GM12872 (cell line): Measurements from ENCODE around the gene SPANXD.

ENCODE experiments used
- TF ChIP-seq, protein P1 (sequence below): IDR thresholded peaks from 3 replicates; pipeline ENCODE4 v1.5.1; 2011; ENCODE audit warnings: low read depth, mild to moderate bottlenecking, low read length, moderate library complexity; ENCODE audit not compliant: insufficient read depth

Gene SPANXD

DNA sequence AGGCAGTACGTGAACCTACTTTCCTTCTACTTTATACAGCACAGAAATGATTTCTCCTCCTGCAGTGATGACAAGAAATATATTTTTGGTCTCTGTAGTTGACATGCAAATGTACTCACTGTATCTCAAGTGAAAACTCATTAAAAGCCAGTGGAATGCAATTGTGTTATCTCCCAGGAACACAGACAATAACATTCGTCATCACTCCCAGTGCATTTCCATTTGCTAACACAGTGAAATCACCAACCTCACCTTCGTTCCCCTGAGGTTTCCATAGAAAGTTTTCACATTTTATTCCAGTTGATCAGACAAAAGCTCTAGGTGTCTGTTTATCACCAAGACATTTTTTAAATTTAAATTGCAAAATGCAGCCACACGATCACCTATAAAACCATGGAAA is 2.5 kb upstream of the SPANXD start:
- TF ChIP-seq, protein P1, sequence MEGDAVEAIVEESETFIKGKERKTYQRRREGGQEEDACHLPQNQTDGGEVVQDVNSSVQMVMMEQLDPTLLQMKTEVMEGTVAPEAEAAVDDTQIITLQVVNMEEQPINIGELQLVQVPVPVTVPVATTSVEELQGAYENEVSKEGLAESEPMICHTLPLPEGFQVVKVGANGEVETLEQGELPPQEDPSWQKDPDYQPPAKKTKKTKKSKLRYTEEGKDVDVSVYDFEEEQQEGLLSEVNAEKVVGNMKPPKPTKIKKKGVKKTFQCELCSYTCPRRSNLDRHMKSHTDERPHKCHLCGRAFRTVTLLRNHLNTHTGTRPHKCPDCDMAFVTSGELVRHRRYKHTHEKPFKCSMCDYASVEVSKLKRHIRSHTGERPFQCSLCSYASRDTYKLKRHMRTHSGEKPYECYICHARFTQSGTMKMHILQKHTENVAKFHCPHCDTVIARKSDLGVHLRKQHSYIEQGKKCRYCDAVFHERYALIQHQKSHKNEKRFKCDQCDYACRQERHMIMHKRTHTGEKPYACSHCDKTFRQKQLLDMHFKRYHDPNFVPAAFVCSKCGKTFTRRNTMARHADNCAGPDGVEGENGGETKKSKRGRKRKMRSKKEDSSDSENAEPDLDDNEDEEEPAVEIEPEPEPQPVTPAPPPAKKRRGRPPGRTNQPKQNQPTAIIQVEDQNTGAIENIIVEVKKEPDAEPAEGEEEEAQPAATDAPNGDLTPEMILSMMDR: no peak

DNA sequence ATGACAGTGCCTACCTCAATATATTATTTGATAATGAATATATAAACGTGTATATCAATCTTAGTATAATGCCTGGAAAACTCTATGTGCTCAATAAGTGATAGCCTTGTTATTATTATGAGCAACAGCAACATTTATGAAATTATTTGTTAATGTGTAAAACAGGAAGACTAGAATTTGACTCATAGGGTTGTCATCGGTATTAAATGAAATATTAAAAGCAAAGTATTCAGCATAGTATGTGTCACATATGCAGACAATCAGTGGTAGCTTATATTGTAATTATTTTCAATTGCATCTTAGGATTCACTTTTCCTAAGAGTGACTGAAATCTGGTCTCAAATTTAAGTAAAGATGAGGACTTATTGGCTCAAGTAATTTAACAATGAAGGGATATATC is 24.6 kb downstream of the SPANXD start:
- TF ChIP-seq, protein P1: no peak

DNA sequence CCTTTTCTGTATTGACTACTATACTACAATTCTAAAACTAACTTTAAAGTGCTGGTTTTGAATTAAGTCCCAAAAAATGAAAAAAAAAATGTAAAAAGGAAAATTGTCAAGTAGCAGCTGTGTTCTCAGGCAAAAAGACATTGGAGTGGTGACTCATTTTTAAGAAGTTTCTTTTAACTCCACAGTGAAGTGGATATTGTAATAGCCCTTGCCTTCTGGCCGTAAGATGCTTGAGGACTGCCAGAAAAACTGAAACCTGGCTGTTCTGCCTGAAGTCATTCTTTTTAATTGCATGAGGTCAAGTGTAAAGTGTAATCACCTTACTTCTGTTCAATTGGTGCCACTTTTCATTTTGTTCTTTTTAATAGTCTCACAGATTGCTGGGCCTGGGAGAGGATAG is 28.9 kb downstream of the SPANXD start:
- TF ChIP-seq, protein P1: no peak

DNA sequence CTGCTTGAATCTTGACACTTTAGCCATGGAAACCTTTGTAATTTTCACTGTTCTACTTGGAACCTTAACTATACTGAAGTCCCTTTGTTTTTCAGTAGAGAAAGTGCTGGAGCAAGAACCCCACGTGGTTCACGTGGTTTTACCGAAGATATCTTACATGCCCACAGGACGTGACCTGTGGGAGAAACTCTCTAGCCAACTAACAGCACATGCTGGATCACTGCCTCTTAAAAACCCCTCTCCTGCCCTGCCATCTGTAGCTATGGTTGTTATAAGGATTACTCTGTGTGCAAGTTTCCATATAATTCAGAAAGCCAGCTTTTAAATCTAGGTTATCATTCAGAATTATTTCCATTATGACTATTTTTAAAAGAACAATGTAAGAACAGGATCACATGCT is 30.2 kb downstream of the SPANXD start:
- TF ChIP-seq, protein P1: no peak

DNA sequence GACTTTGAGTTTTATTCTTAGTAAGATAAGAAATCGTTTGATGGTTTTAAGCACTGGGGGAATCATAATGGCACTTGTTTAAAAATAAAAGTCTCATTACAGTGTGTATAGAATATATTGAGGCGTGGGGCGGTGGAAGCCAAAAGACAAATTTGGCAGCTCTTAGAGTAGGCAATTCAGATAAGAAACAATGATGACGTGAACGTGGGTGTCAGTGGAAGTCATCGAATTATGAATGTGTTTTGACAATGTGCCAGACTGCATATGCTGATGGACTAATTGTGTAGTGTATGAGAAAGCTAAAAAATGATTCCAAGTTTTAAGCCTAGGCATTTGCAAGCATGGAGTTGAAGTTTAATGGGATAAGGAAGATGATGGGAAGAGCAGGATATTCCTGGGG is 35.8 kb downstream of the SPANXD start:
- TF ChIP-seq, protein P1: no peak

DNA sequence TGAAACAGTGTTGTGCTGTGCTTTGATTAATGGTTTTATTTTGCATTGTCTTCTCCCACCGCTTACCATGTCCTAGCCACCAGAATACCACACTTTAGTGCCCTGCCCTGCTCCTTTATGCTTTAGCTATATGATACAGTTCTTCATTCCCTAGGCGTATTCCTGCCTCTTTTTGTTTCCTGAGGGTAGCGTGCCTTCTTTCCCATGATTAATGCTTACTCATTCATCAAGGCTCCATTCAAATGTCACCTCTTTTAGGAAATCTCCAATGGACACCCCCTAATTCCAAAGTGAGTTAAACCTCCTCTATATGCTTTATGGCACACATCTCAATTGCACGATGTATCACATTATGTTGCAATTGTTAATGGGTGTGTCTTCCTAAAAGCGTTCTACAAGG is 46.3 kb downstream of the SPANXD start:
- TF ChIP-seq, protein P1: no peak
